H1 (cell line): Measurements from ENCODE around the gene GHRL. TPM values are rescaled to one million over a fixed set of nuclear protein-coding genes. Genes with fewer than 3 reads are reported as not detected.

Experiments
- MAFK ChIP-seq: IDR thresholded peaks from 2 replicates; pipeline ENCODE4 v1.6.1; 2012; ENCODE audit warnings: low read depth, mild to moderate bottlenecking, improper control_type of control experiment, low read length
- RFX5 ChIP-seq: IDR thresholded peaks from 2 replicates; pipeline ENCODE4 v1.6.1; 2011; ENCODE audit warnings: low read depth, low read length, improper control_type of control experiment, borderline replicate concordance
- RNF2 ChIP-seq: fragments of 200-900, 300-1000 bp; sonication (generic); IDR thresholded peaks from 2 replicates; pipeline ENCODE4 v1.7.1; 2016; ENCODE audit warnings: borderline replicate concordance, low read depth, mild to moderate bottlenecking, antibody characterized with exemption, low read length; ENCODE audit not compliant: poor library complexity, severe bottlenecking; ENCODE audit errors: missing control alignments
- RXRA ChIP-seq: IDR thresholded peaks from 2 replicates; pipeline ENCODE4 v1.6.1; 2011; ENCODE audit warnings: low read depth, mild to moderate bottlenecking, low read length, moderate library complexity; ENCODE audit not compliant: insufficient read depth
- SRF ChIP-seq: IDR thresholded peaks from 2 replicates; pipeline ENCODE4 v1.6.1; 2011; ENCODE audit warnings: mild to moderate bottlenecking, low read depth, low read length, moderate library complexity
- SUZ12 ChIP-seq: fragments of 200-600 bp; sonication (generic); IDR thresholded peaks from 2 replicates; pipeline ENCODE4 v1.6.1; 2012; ENCODE audit warnings: mild to moderate bottlenecking, inconsistent platforms, low read length, moderate library complexity, mixed read lengths
- YY1 ChIP-seq: IDR thresholded peaks from 2 replicates; pipeline ENCODE4 v1.6.1; 2011; ENCODE audit warnings: low read depth, mild to moderate bottlenecking, low read length
- ZNF274 ChIP-seq: IDR thresholded peaks from 2 replicates; pipeline ENCODE4 v1.7.0; 2012; ENCODE audit warnings: low read length, borderline replicate concordance; ENCODE audit errors: extremely low read depth
- polyA plus RNA-seq, 7 experiments: library from polyadenylated mRNA; depleted of rRNA in 3 of 7; stranded (reverse) in 5 of 7; unstranded in 2 of 7; fragments of >200 nt in 5 of 7; fragments of 200-250 nt in 2 of 7; gene quantifications; 1 replicate in 5 of 7; 2 replicates in 1 of 7; 4 replicates in 1 of 7; pipeline versions ENCODE4 v1.2.1 to v1.2.3, GENCODE V29; 2011 to 2013; ENCODE audit warnings: missing spikeins in 2 of 7, mixed read lengths in 2 of 7
- total RNA-seq: library from RNA; stranded (reverse); fragmentation: NEBNext Ultra II Directional; extraction: Animal tissue kit (Norgen Biotek cat#: 25700); gene quantifications from 2 replicates; pipeline ENCODE4 v1.2.1, GENCODE V29; 2021

GHRL gene
- total and polyA plus RNA-seq, 2 of the 8 experiments (the other 6 are each of a cell fraction or from before 2014, with no cell fraction given) = 0.32 to 0.35 TPM

DNA sequence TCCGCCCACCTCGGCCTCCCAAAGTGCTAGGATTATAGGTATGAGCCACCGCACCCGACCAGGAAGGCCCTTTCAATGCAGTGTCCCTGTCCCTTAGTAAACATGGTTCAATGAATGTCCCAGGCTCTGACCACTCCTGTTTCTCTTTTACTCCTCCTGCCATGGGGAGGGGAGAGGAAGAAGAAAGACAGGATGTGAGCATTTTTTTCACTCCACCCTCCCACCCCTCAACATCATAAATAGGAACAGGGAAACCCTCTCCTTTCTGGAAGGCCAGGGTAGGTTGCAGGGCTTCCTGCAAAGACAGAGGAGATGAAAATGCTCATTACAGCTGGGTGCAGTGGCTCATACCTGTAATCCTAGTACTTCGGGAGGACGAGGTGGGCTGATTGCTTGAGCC is 51.9 kb downstream of the GHRL start (continued):
- TF ChIP-seq SRF = no peak
- no peak for TF ChIP-seq RXRA
- TF ChIP-seq ZNF274 = no peak
- TF ChIP-seq SUZ12 = no peak
- no peak for TF ChIP-seq RFX5
- TF ChIP-seq RNF2 = no peak
- TF ChIP-seq MAFK = no peak
- no peak for TF ChIP-seq YY1
